ENCODE results near the gene AGER. TPM values are rescaled to one million over a fixed set of nuclear protein-coding genes. Genes with fewer than 3 reads are reported as not detected.

Gene AGER
- total RNA-seq, 1 donor from 2014 or later: 29.9 TPM

GRCh38 chr6:32151181-32151862 is 32.7 kb downstream of the AGER start:
- TF ChIP-seq, protein P1, sequence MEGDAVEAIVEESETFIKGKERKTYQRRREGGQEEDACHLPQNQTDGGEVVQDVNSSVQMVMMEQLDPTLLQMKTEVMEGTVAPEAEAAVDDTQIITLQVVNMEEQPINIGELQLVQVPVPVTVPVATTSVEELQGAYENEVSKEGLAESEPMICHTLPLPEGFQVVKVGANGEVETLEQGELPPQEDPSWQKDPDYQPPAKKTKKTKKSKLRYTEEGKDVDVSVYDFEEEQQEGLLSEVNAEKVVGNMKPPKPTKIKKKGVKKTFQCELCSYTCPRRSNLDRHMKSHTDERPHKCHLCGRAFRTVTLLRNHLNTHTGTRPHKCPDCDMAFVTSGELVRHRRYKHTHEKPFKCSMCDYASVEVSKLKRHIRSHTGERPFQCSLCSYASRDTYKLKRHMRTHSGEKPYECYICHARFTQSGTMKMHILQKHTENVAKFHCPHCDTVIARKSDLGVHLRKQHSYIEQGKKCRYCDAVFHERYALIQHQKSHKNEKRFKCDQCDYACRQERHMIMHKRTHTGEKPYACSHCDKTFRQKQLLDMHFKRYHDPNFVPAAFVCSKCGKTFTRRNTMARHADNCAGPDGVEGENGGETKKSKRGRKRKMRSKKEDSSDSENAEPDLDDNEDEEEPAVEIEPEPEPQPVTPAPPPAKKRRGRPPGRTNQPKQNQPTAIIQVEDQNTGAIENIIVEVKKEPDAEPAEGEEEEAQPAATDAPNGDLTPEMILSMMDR (IDR thresholded peaks at IDR 0.05; ENCODE audit: unreplicated experiment): no peak
- no peak for DNase-seq (ENCODE audit: low spot score, unreplicated experiment)
- H3K36me3 Mint-ChIP-seq (ENCODE audit: insufficient read depth): peaks cover 6% of the 10 kb centered on the region
- H3K9me3 Mint-ChIP-seq (ENCODE audit: low read depth): no peaks in the 10 kb centered on the region
- H3K27me3 Mint-ChIP-seq: peaks cover 13% of the 10 kb centered on the region
- peak overlapping the region; percentile 73 for H3K27ac Mint-ChIP-seq
- H3K4me1 Mint-ChIP-seq (ENCODE audit: low read depth): peaks cover 32% of the 10 kb centered on the region
- H3K4me3 Mint-ChIP-seq (ENCODE audit: low read depth): peak overlapping the region; percentile 33

GRCh38 chr6:32149932-32150870 is 33.9 kb downstream of the AGER start:
- no peak overlapping the region for H3K4me3 Mint-ChIP-seq (ENCODE audit: low read depth)
- peaks cover 30% of the 10 kb centered on the region for H3K4me1 Mint-ChIP-seq (ENCODE audit: low read depth)
- TF ChIP-seq, protein P1 (IDR thresholded peaks at IDR 0.05; ENCODE audit: unreplicated experiment): no peak
- peaks cover 4% of the 10 kb centered on the region for H3K36me3 Mint-ChIP-seq (ENCODE audit: insufficient read depth)
- H3K27me3 Mint-ChIP-seq: peaks cover 13% of the 10 kb centered on the region
- no peak for DNase-seq (ENCODE audit: low spot score, unreplicated experiment)
- no peak overlapping the region for H3K27ac Mint-ChIP-seq
- no peaks in the 10 kb centered on the region for H3K9me3 Mint-ChIP-seq (ENCODE audit: low read depth)

- Mint-ChIP-seq H3K27ac (no peak overlapping the region), H3K4me3 (ENCODE audit: low read depth) (no peak overlapping the region), H3K27me3 (peaks cover 13% of the 10 kb centered on the region), H3K36me3 (ENCODE audit: insufficient read depth) (peaks cover 4% of the 10 kb centered on the region), H3K4me1 (ENCODE audit: low read depth) (peaks cover 24% of the 10 kb centered on the region), H3K9me3 (ENCODE audit: low read depth) (no peaks in the 10 kb centered on the region)
- no peak for DNase-seq (ENCODE audit: low spot score, unreplicated experiment)
- TF ChIP-seq, protein P1 (IDR thresholded peaks at IDR 0.05; ENCODE audit: unreplicated experiment): no peak
These were observed 34.8 kb downstream of the AGER start for GRCh38 chr6:32149092-32149755.

- Mint-ChIP-seq H3K4me1 (ENCODE audit: low read depth) (peaks cover 21% of the 10 kb centered on the region), H3K27ac (no peak overlapping the region), H3K27me3 (peaks cover 13% of the 10 kb centered on the region), H3K9me3 (ENCODE audit: low read depth) (no peaks in the 10 kb centered on the region), H3K36me3 (ENCODE audit: insufficient read depth) (peaks cover 4% of the 10 kb centered on the region), H3K4me3 (ENCODE audit: low read depth) (no peak overlapping the region)
- no peak for DNase-seq (ENCODE audit: low spot score, unreplicated experiment)
- TF ChIP-seq, protein P1 (IDR thresholded peaks at IDR 0.05; ENCODE audit: unreplicated experiment): no peak
These were observed 35.6 kb downstream of the AGER start for GRCh38 chr6:32148289-32149091.

Data from progenitor cell of endocrine pancreas (in vitro differentiated cells).